HepG2 (cell line): ENCODE measurements around the gene APOC3. TPM values are rescaled to one million over a fixed set of nuclear protein-coding genes. Genes with fewer than 3 reads are reported as not detected.

Experiments used
- CAMTA2 ChIP-seq: sonication (generic); formaldehyde crosslinking; IDR thresholded peaks from 2 replicates; pipeline ENCODE4 v1.4.0; 2020; ENCODE audit warnings: mild to moderate bottlenecking, missing genetic modification reagents, borderline replicate concordance
- DR1 ChIP-seq: sonication (generic); formaldehyde crosslinking; IDR thresholded peaks from 2 replicates; pipeline ENCODE4 v1.8.0; 2021; ENCODE audit warnings: mild to moderate bottlenecking, missing genetic modification reagents, inconsistent platforms
- FOXO1 ChIP-seq: sonication (generic); formaldehyde crosslinking; IDR thresholded peaks from 2 replicates; pipeline ENCODE4 v1.4.0; 2020; ENCODE audit warnings: missing genetic modification reagents
- JUNB ChIP-seq: sonication (generic); formaldehyde crosslinking; IDR thresholded peaks from 2 replicates; pipeline ENCODE4 v1.8.0; 2022; ENCODE audit warnings: missing genetic modification reagents, mild to moderate bottlenecking, borderline replicate concordance
- KMT2A ChIP-seq: sonication (generic); formaldehyde crosslinking; IDR thresholded peaks from 2 replicates; pipeline ENCODE4 v1.4.0; 2020; ENCODE audit warnings: missing genetic modification reagents
- NONO ChIP-seq, 2 experiments: fragments of 450-650 bp in 1 of 2; sonication (generic) in 1 of 2; formaldehyde crosslinking in 1 of 2; IDR thresholded peaks in 1 of 2; conservative IDR thresholded peaks in 1 of 2; 2 replicates each; pipeline versions ENCODE4 v1.6.1 to v1.8.0; 2017 to 2022; ENCODE audit warnings: mild to moderate bottlenecking in 1 of 2, missing genetic modification reagents in 1 of 2, moderate library complexity in 1 of 2
- POLR2AphosphoS5 ChIP-seq: IDR thresholded peaks from 2 replicates; pipeline ENCODE4 v1.6.1; 2012; ENCODE audit warnings: low read depth, low read length
- RARG ChIP-seq: sonication (generic); formaldehyde crosslinking; IDR thresholded peaks from 2 replicates; pipeline ENCODE4 v1.4.0; 2020; ENCODE audit warnings: low read depth, mild to moderate bottlenecking, missing genetic modification reagents
- ZBTB7B ChIP-seq: sonication (generic); formaldehyde crosslinking; IDR thresholded peaks from 2 replicates; pipeline ENCODE4 v1.4.0; 2020; ENCODE audit warnings: missing genetic modification reagents
- ZIK1 ChIP-seq: sonication (generic); formaldehyde crosslinking; IDR thresholded peaks from 2 replicates; pipeline ENCODE4 v1.5.0; 2020; ENCODE audit warnings: mild to moderate bottlenecking, low read depth, missing genetic modification reagents, borderline replicate concordance
- ZNF207 ChIP-seq: fragments of 450-650 bp; IDR thresholded peaks from 2 replicates; pipeline ENCODE4 v1.6.1; 2016; ENCODE audit warnings: antibody characterized with exemption, borderline replicate concordance
- ZNF441 ChIP-seq: sonication (generic); formaldehyde crosslinking; IDR thresholded peaks from 2 replicates; pipeline ENCODE4 v1.7.0; 2021; ENCODE audit warnings: missing genetic modification reagents, borderline replicate concordance
- ZNF562 ChIP-seq: sonication (generic); formaldehyde crosslinking; IDR thresholded peaks from 2 replicates; pipeline ENCODE4 v1.8.0; 2022; ENCODE audit warnings: missing genetic modification reagents, borderline replicate concordance
- ZNF564 ChIP-seq: sonication (generic); formaldehyde crosslinking; IDR thresholded peaks from 2 replicates; pipeline ENCODE4 v1.8.1; 2023; ENCODE audit warnings: mild to moderate bottlenecking, missing genetic modification reagents
- ZNF614 ChIP-seq: IDR thresholded peaks from 2 replicates; pipeline ENCODE4 v1.6.1; 2018; ENCODE audit warnings: missing biosample characterization, missing genetic modification reagents, inconsistent platforms, borderline replicate concordance
- ZNF780A ChIP-seq: sonication (generic); formaldehyde crosslinking; IDR thresholded peaks from 2 replicates; pipeline ENCODE4 v1.8.0; 2022; ENCODE audit warnings: mild to moderate bottlenecking, missing genetic modification reagents, moderate library complexity
- ZNF850 ChIP-seq: sonication (generic); formaldehyde crosslinking; conservative IDR thresholded peaks from 2 replicates; pipeline ENCODE4 v1.9.0; 2021; ENCODE audit warnings: mild to moderate bottlenecking, missing genetic modification reagents
- ZNF891 ChIP-seq: sonication (generic); formaldehyde crosslinking; IDR thresholded peaks from 2 replicates; pipeline ENCODE4 v1.5.0; 2020; ENCODE audit warnings: mild to moderate bottlenecking, missing genetic modification reagents
- polyA plus RNA-seq, 8 experiments: library from polyadenylated mRNA; depleted of rRNA in 3 of 8; stranded (reverse) in 7 of 8; unstranded in 1 of 8; fragments of >200 nt; fragmentation: Illumina TruSeq in 4 of 8; extraction: Trizol in 4 of 8; gene quantifications; 2 replicates each; pipeline versions ENCODE4 v1.2.1 to v1.2.3, GENCODE V29; 2011 to 2016; ENCODE audit warnings: low read depth in 4 of 8, missing spikeins in 1 of 8, mixed read lengths in 1 of 8; ENCODE audit not compliant: insufficient read depth in 1 of 8
- total RNA-seq, 5 experiments: library from RNA; depleted of rRNA; stranded (reverse); fragments of >200 nt; fragmentation: Illumina TruSeq; extraction: Trizol; gene quantifications; 2 replicates each; pipeline ENCODE4 v1.2.3, GENCODE V29; 2016; ENCODE audit warnings: low read depth in 1 of 5
- TF ChIP-seq, protein P1 (sequence below), 2 experiments: sonication (generic) in 1 of 2; formaldehyde crosslinking in 1 of 2; IDR thresholded peaks; 2 replicates each; pipeline versions ENCODE4 v1.4.0 to v1.6.1; 2016 to 2020; ENCODE audit warnings: borderline replicate concordance in 1 of 2, low read depth in 1 of 2, mild to moderate bottlenecking in 1 of 2, missing genetic modification reagents in 1 of 2
- TF ChIP-seq, protein P2 (sequence below): sonication (generic); formaldehyde crosslinking; IDR thresholded peaks from 2 replicates; pipeline ENCODE4 v1.8.0; 2022; ENCODE audit warnings: low read depth, missing genetic modification reagents
- TF ChIP-seq, protein P3 (sequence below): sonication (generic); formaldehyde crosslinking; IDR thresholded peaks from 2 replicates; pipeline ENCODE4 v1.8.1; 2023; ENCODE audit warnings: mild to moderate bottlenecking, inconsistent platforms, moderate library complexity, missing genetic modification reagents, borderline replicate concordance
- TF ChIP-seq, protein P4 (sequence below): sonication (generic); formaldehyde crosslinking; IDR thresholded peaks from 2 replicates; pipeline ENCODE4 v1.5.0; 2020; ENCODE audit warnings: mild to moderate bottlenecking, low read depth, missing genetic modification reagents, borderline replicate concordance

APOC3 gene
- total and polyA plus RNA-seq, 2 of the 13 experiments (the other 11 are each of a cell fraction or from before 2014, with no cell fraction given), result 314 to 687 TPM

DNA sequence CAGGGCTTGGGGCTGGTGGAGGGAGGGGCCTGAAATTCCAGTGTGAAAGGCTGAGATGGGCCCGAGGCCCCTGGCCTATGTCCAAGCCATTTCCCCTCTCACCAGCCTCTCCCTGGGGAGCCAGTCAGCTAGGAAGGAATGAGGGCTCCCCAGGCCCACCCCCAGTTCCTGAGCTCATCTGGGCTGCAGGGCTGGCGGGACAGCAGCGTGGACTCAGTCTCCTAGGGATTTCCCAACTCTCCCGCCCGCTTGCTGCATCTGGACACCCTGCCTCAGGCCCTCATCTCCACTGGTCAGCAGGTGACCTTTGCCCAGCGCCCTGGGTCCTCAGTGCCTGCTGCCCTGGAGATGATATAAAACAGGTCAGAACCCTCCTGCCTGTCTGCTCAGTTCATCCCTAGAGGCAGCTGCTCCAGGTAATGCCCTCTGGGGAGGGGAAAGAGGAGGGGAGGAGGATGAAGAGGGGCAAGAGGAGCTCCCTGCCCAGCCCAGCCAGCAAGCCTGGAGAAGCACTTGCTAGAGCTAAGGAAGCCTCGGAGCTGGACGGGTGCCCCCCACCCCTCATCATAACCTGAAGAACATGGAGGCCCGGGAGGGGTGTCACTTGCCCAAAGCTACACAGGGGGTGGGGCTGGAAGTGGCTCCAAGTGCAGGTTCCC, at the start of gene APOC3 (continued):
- TF ChIP-seq, protein P1, sequence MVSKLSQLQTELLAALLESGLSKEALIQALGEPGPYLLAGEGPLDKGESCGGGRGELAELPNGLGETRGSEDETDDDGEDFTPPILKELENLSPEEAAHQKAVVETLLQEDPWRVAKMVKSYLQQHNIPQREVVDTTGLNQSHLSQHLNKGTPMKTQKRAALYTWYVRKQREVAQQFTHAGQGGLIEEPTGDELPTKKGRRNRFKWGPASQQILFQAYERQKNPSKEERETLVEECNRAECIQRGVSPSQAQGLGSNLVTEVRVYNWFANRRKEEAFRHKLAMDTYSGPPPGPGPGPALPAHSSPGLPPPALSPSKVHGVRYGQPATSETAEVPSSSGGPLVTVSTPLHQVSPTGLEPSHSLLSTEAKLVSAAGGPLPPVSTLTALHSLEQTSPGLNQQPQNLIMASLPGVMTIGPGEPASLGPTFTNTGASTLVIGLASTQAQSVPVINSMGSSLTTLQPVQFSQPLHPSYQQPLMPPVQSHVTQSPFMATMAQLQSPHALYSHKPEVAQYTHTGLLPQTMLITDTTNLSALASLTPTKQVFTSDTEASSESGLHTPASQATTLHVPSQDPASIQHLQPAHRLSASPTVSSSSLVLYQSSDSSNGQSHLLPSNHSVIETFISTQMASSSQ (IDR thresholded peaks at IDR 0.05; ENCODE audit: low read depth), result 0 out of 2 replicates have a peak, but pooled peaks have one; percentile 12
- TF ChIP-seq, protein P1 (CRISPR knock-in tag; IDR thresholded peaks at IDR 0.05; ENCODE audit: borderline replicate concordance), result no peak
- TF ChIP-seq POLR2AphosphoS5 (peak; percentile 98), ZBTB7B (CRISPR knock-in tag) (peak; percentile 71; the same call in 1 of the 2 replicates), ZNF850 (no peak), ZNF891 (CRISPR knock-in tag) (peak; percentile 27; the same call in 1 of the 2 replicates), NONO (IDR thresholded peaks at IDR 0.05) (no peak), NONO (CRISPR knock-in tag; conservative IDR thresholded peaks at IDR 0.05) (peak; percentile 54; the same call in 1 of the 2 replicates), KMT2A (CRISPR knock-in tag) (no peak), ZNF614 (CRISPR knock-in tag) (no peak; the same call in 1 of the 2 replicates), ZNF441 (CRISPR knock-in tag) (no peak), ZNF207 (no peak), JUNB (CRISPR knock-in tag) (no peak), CAMTA2 (CRISPR knock-in tag) (peak; percentile 90; the same call in 1 of the 2 replicates), RARG (CRISPR knock-in tag) (no peak), ZNF562 (CRISPR knock-in tag) (no peak), ZNF780A (CRISPR knock-in tag) (no peak), FOXO1 (CRISPR knock-in tag) (peak; percentile 70), ZNF564 (CRISPR knock-in tag) (no peak), ZIK1 (CRISPR knock-in tag) (no peak), DR1 (peak; percentile 83; the same call in 1 of the 2 replicates)
- TF ChIP-seq, protein P2, sequence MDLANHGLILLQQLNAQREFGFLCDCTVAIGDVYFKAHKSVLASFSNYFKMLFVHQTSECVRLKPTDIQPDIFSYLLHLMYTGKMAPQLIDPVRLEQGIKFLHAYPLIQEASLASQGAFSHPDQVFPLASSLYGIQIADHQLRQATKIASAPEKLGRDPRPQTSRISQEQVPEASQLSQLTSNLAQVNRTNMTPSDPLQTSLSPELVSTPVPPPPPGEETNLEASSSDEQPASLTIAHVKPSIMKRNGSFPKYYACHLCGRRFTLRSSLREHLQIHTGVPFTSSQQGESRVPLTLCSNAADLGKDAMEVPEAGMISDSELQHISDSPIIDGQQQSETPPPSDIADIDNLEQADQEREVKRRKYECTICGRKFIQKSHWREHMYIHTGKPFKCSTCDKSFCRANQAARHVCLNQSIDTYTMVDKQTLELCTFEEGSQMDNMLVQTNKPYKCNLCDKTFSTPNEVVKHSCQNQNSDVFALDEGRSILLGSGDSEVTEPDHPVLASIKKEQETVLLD, result no peak
- TF ChIP-seq, protein P3, sequence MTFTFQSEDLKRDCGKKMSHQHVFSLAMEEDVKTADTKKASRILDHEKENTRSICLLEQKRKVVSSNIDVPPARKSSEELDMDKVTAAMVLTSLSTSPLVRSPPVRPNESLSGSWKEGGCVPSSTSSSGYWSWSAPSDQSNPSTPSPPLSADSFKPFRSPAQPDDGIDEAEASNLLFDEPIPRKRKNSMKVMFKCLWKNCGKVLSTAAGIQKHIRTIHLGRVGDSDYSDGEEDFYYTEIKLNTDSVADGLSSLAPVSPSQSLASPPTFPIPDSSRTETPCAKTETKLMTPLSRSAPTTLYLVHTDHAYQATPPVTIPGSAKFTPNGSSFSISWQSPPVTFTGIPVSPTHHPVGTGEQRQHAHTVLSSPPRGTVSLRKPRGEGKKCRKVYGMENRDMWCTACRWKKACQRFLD (CRISPR knock-in tag), result no peak
- TF ChIP-seq, protein P4, sequence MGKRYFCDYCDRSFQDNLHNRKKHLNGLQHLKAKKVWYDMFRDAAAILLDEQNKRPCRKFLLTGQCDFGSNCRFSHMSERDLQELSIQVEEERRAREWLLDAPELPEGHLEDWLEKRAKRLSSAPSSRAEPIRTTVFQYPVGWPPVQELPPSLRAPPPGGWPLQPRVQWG (CRISPR knock-in tag), result no peak
